C4-2B (cell line): Measurements from ENCODE around the gene HSPA13.
"Not testable (repeated sequence)": the region's sequence is repeated elsewhere in the genome, so short reads cannot be mapped to it uniquely, and the experiment has no call there.

Source experiments
- H3K27ac ChIP-seq: fragments of 450-650 bp; 2 replicates; pipeline ENCODE4 v1.5.1; 2017
- ZFX ChIP-seq: fragments of 450-650 bp; IDR thresholded peaks from 2 replicates; pipeline ENCODE4 v1.6.1; 2017
- TF ChIP-seq, protein P1 (sequence below): fragments of 450-650 bp; conservative IDR thresholded peaks from 2 replicates; pipeline ENCODE4 v1.5.1; 2017; ENCODE audit warnings: mild to moderate bottlenecking

Gene HSPA13

DNA sequence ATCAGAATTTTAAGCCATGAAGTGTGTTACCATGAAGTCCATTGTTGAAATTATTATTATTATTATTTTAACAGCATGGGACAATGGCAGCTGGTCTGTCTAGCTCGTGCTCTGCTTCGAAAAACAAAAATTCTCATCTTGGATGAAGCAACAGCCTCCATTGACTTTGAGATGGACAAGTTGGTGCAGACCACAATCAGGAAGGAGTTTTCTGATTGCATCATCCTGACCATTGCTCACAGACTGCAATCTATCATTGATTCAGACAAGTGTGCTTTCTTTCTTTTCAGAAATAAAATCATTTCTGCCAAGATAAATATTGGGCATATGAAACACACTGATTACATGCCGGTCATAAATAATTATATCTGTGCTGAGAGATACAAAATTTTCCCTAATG lies 21.0 kb downstream of the HSPA13 start:
- TF ChIP-seq ZFX, result no peak
- TF ChIP-seq, protein P1, sequence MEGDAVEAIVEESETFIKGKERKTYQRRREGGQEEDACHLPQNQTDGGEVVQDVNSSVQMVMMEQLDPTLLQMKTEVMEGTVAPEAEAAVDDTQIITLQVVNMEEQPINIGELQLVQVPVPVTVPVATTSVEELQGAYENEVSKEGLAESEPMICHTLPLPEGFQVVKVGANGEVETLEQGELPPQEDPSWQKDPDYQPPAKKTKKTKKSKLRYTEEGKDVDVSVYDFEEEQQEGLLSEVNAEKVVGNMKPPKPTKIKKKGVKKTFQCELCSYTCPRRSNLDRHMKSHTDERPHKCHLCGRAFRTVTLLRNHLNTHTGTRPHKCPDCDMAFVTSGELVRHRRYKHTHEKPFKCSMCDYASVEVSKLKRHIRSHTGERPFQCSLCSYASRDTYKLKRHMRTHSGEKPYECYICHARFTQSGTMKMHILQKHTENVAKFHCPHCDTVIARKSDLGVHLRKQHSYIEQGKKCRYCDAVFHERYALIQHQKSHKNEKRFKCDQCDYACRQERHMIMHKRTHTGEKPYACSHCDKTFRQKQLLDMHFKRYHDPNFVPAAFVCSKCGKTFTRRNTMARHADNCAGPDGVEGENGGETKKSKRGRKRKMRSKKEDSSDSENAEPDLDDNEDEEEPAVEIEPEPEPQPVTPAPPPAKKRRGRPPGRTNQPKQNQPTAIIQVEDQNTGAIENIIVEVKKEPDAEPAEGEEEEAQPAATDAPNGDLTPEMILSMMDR, result no peak
- no peak overlapping the region for H3K27ac ChIP-seq

GRCh38 chr21:14358775-14359174 lies 24.2 kb downstream of the HSPA13 start:
- TF ChIP-seq, protein P1, result no peak
- no peak overlapping the region for H3K27ac ChIP-seq

DNA sequence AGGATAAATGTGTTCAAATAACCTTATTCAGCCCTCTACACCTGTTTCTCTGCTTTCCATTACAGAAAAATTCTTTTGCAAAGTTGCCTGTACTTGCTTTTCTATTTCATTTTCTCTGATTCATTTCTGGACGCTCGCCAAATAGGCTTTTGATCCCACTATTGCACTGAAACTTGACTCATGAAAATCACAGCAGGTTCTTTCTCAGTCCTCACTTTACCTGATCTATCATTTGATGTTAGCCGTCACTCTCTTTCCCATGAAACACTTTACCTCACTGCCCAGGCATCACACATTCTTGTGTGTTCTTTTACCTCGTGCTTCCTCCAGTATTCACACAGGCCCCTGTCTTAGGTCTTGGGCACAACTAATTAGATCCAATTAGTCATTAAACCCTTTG lies 26.2 kb downstream of the HSPA13 start:
- TF ChIP-seq, protein P1, result no peak
- no peak for TF ChIP-seq ZFX
- H3K27ac ChIP-seq, result no peak overlapping the region

DNA sequence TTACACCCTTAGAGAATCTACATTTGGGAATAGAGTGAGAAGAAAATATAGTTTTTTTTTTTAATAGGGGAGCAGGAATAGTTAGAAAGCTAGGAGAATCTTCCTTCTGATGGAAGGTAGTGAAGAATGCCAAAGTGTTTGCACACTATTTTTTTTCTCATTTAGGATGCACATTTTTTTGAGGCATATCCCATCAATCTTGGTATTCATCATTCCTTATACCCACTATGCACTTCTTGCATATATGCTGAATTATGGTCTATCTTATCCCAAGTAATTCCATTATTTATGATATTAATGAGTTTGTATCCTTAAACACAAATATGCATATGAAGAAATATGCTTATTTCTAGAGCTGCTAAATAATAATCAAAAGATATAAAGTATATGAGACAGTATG lies 28.4 kb downstream of the HSPA13 start:
- H3K27ac ChIP-seq, result no peak overlapping the region
- TF ChIP-seq, protein P1, result no peak
- no peak for TF ChIP-seq ZFX

GRCh38 chr21:14353726-14354125 lies 29.2 kb downstream of the HSPA13 start:
- no peak for TF ChIP-seq ZFX
- TF ChIP-seq, protein P1, result no peak
- H3K27ac ChIP-seq, result no peak overlapping the region

DNA sequence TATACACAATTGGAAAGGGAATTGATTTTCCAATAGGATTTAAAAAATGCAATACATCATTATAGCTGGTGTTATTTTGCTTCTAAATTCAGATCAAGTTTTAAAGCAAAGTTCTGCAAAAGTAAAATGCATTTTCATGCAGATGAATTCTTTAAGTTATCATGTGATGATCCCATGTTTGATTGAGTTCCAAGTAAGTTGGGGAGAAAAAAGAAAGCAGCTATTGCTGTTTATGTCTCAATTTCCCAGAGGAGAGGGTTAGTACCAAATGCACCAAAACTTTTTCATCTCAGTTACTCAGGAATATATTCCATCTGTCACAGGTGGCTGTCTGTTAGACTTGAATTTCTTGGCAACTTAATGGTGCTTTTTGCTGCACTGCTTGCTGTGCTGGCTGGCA lies 29.7 kb downstream of the HSPA13 start:
- H3K27ac ChIP-seq, result no peak overlapping the region
- no peak for TF ChIP-seq ZFX
- TF ChIP-seq, protein P1, result no peak

DNA sequence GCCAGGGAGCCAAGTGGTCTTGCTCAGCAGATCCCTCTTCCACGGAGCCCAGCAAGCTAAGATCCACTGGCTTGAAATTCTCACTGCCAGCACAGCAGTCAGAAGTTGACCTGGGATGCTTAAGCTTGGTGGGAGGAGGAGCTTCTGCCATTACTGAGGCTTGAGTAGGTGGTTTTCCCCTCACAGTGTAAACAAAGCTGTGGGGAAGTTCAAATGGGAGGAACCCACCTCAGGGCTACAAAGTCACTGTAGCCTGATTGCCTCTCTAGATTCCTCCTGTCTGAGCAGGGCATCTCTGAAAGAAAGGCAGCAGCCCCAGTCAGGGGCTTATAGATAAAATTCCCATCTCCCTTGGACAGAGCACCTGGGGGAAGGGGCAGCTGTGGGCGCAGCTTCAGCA lies 55.6 kb downstream of the HSPA13 start:
- H3K27ac ChIP-seq, result not testable (repeated sequence)

- no peak for TF ChIP-seq ZFX
- TF ChIP-seq, protein P1, result no peak
- no peak overlapping the region for H3K27ac ChIP-seq
Observed at GRCh38 chr21:14325595-14325994, 57.4 kb downstream of the HSPA13 start.
